ENCODE data around the gene AKAIN1.

The AKAIN1 gene

GRCh38 chr18:5159080-5159479 lies 38.0 kb downstream of the AKAIN1 start:
- no peak overlapping the region for H3K27ac ChIP-seq
- no peak overlapping the region for H3K4me3 ChIP-seq (IDR thresholded peaks at IDR 0.05; ENCODE audit: insufficient read depth, low read depth, low read length)
- no peaks in the 10 kb centered on the region for H4K20me1 ChIP-seq (ENCODE audit: insufficient read depth)
- H3K4me2 ChIP-seq: no peak overlapping the region
- H3K4me1 ChIP-seq (ENCODE audit: low read depth, poor library complexity, severe bottlenecking): no peaks in the 10 kb centered on the region
- no peak overlapping the region for H3K9ac ChIP-seq
- H3K79me2 ChIP-seq (ENCODE audit: insufficient read depth, low read depth): no peaks in the 10 kb centered on the region
- H2AFZ ChIP-seq (ENCODE audit: low read depth): no peak overlapping the region
- no peak for TF ChIP-seq CTCF (conservative IDR thresholded peaks at IDR 0.05; ENCODE audit: low read depth, low read length)
- H3K36me3 ChIP-seq (ENCODE audit: insufficient read depth): no peaks in the 10 kb centered on the region
- H3K27me3 ChIP-seq (ENCODE audit: insufficient read depth, low read depth): no peaks in the 10 kb centered on the region

GRCh38 chr18:5158587-5158986 lies 38.5 kb downstream of the AKAIN1 start:
- H3K9ac ChIP-seq: no peak overlapping the region
- H3K27me3 ChIP-seq (ENCODE audit: insufficient read depth, low read depth): no peaks in the 10 kb centered on the region
- TF ChIP-seq CTCF (conservative IDR thresholded peaks at IDR 0.05; ENCODE audit: low read depth, low read length): no peak
- no peak overlapping the region for H3K4me3 ChIP-seq (IDR thresholded peaks at IDR 0.05; ENCODE audit: insufficient read depth, low read depth, low read length)
- no peaks in the 10 kb centered on the region for H3K79me2 ChIP-seq (ENCODE audit: insufficient read depth, low read depth)
- H3K27ac ChIP-seq: no peak overlapping the region
- H4K20me1 ChIP-seq (ENCODE audit: insufficient read depth): no peaks in the 10 kb centered on the region
- H3K36me3 ChIP-seq (ENCODE audit: insufficient read depth): no peaks in the 10 kb centered on the region
- no peak overlapping the region for H2AFZ ChIP-seq (ENCODE audit: low read depth)
- H3K4me1 ChIP-seq (ENCODE audit: low read depth, poor library complexity, severe bottlenecking): no peaks in the 10 kb centered on the region
- H3K4me2 ChIP-seq: no peak overlapping the region

GRCh38 chr18:5158172-5158571 lies 38.9 kb downstream of the AKAIN1 start:
- Histone ChIP-seq H3K36me3 (ENCODE audit: insufficient read depth) (no peaks in the 10 kb centered on the region), H2AFZ (ENCODE audit: low read depth) (no peak overlapping the region), H3K9ac (no peak overlapping the region), H3K4me1 (ENCODE audit: low read depth, poor library complexity, severe bottlenecking) (no peaks in the 10 kb centered on the region), H3K4me3 (IDR thresholded peaks at IDR 0.05; ENCODE audit: insufficient read depth, low read depth, low read length) (no peak overlapping the region), H4K20me1 (ENCODE audit: insufficient read depth) (no peaks in the 10 kb centered on the region), H3K79me2 (ENCODE audit: insufficient read depth, low read depth) (no peaks in the 10 kb centered on the region), H3K27ac (no peak overlapping the region), H3K4me2 (no peak overlapping the region), H3K27me3 (ENCODE audit: insufficient read depth, low read depth) (no peaks in the 10 kb centered on the region)
- no peak for TF ChIP-seq CTCF (conservative IDR thresholded peaks at IDR 0.05; ENCODE audit: low read depth, low read length)

GRCh38 chr18:5155907-5156287 lies 41.2 kb downstream of the AKAIN1 start:
- no peak overlapping the region for H3K9ac ChIP-seq
- no peak overlapping the region for H3K27ac ChIP-seq
- no peak overlapping the region for H3K4me2 ChIP-seq
- H4K20me1 ChIP-seq (ENCODE audit: insufficient read depth): no peaks in the 10 kb centered on the region
- no peaks in the 10 kb centered on the region for H3K79me2 ChIP-seq (ENCODE audit: insufficient read depth, low read depth)
- no peak overlapping the region for H3K4me3 ChIP-seq (IDR thresholded peaks at IDR 0.05; ENCODE audit: insufficient read depth, low read depth, low read length)
- H2AFZ ChIP-seq (ENCODE audit: low read depth): no peak overlapping the region
- no peaks in the 10 kb centered on the region for H3K27me3 ChIP-seq (ENCODE audit: insufficient read depth, low read depth)
- no peak for TF ChIP-seq CTCF (conservative IDR thresholded peaks at IDR 0.05; ENCODE audit: low read depth, low read length)
- no peaks in the 10 kb centered on the region for H3K36me3 ChIP-seq (ENCODE audit: insufficient read depth)
- H3K4me1 ChIP-seq (ENCODE audit: low read depth, poor library complexity, severe bottlenecking): no peaks in the 10 kb centered on the region
